Measurements from ENCODE around the gene TMEM219.

The TMEM219 gene

GRCh38 chr16:29992344-29992967, 30.6 kb downstream of the TMEM219 start:
- H3K4me3 ChIP-seq (ENCODE audit: low read length), result no peak overlapping the region
- TF ChIP-seq ZNF274 (IDR thresholded peaks at IDR 0.05; ENCODE audit: low read depth, low read length), result no peak

GRCh38 chr16:29993191-29993902, 31.5 kb downstream of the TMEM219 start:
- TF ChIP-seq ZNF274 (IDR thresholded peaks at IDR 0.05; ENCODE audit: low read depth, low read length), result no peak
- no peak overlapping the region for H3K4me3 ChIP-seq (ENCODE audit: low read length)

GRCh38 chr16:29993903-29994599, 32.2 kb downstream of the TMEM219 start:
- no peak overlapping the region; the same call in 1 of the 2 replicates for H3K4me3 ChIP-seq (ENCODE audit: low read length)
- no peak for TF ChIP-seq ZNF274 (IDR thresholded peaks at IDR 0.05; ENCODE audit: low read depth, low read length)

- H3K4me3 ChIP-seq (ENCODE audit: low read length), result peak overlapping the region; percentile 86; the same call in 1 of the 2 replicates
- TF ChIP-seq ZNF274 (IDR thresholded peaks at IDR 0.05; ENCODE audit: low read depth, low read length), result no peak
Observed at GRCh38 chr16:29994600-29995323, 32.9 kb downstream of the TMEM219 start.

- peak within 1 kb of the TSS; percentile 86 for H3K4me3 ChIP-seq (ENCODE audit: low read length)
- TF ChIP-seq ZNF274 (IDR thresholded peaks at IDR 0.05; ENCODE audit: low read depth, low read length), result no peak
Observed at GRCh38 chr16:29995324-29995910, 33.5 kb downstream of the TMEM219 start, which contains the start of gene HIRIP3. TSS of gene HIRIP3 (minus strand) at chr16:29995617. CDS start at chr16:29995605, 12 bp downstream.

GRCh38 chr16:29995911-29996765, 34.3 kb downstream of the TMEM219 start, which contains the start of gene INO80E:
TSS of gene INO80E (plus strand) at chr16:29996241. CDS start at chr16:29996311, 70 bp downstream.
- TF ChIP-seq ZNF274 (IDR thresholded peaks at IDR 0.05; ENCODE audit: low read depth, low read length), result no peak
- H3K4me3 ChIP-seq (ENCODE audit: low read length), result peak within 1 kb of the TSS; percentile 86

- peak overlapping the region; percentile 81 for H3K4me3 ChIP-seq (ENCODE audit: low read length)
- TF ChIP-seq ZNF274 (IDR thresholded peaks at IDR 0.05; ENCODE audit: low read depth, low read length), result no peak
Observed at GRCh38 chr16:29996766-29997250, 34.9 kb downstream of the TMEM219 start.

- no peak overlapping the region for H3K4me3 ChIP-seq (ENCODE audit: low read length)
- TF ChIP-seq ZNF274 (IDR thresholded peaks at IDR 0.05; ENCODE audit: low read depth, low read length), result no peak
Observed at GRCh38 chr16:29999605-30000004, 37.7 kb downstream of the TMEM219 start.

- H3K4me3 ChIP-seq (ENCODE audit: low read length), result no peak overlapping the region
- no peak for TF ChIP-seq ZNF274 (IDR thresholded peaks at IDR 0.05; ENCODE audit: low read depth, low read length)
Observed at GRCh38 chr16:30000735-30001631, 39.1 kb downstream of the TMEM219 start.

- H3K4me3 ChIP-seq (ENCODE audit: low read length), result no peak overlapping the region
- TF ChIP-seq ZNF274 (IDR thresholded peaks at IDR 0.05; ENCODE audit: low read depth, low read length), result no peak
Observed at GRCh38 chr16:30002614-30003346, 40.9 kb downstream of the TMEM219 start.

Data from GM08714 (cell line).